ENCODE results near the gene CIITA.
"Not testable (repeated sequence)": the region's sequence is repeated elsewhere in the genome, so short reads cannot be mapped to it uniquely, and the experiment has no call there.

Gene CIITA

GRCh38 chr16:10876799-10877341 lies at the start of gene CIITA:
CIITA (plus strand) TSS chr16:10877202; CDS start chr16:10877331, 129 bp downstream.
- DNase-seq = peak; percentile 59

GRCh38 chr16:10827691-10828341 lies 49.2 kb upstream of the CIITA start:
- no peak for DNase-seq

GRCh38 chr16:10828851-10829366 lies 48.1 kb upstream of the CIITA start:
- DNase-seq = no peak

GRCh38 chr16:10829390-10830098 lies 47.5 kb upstream of the CIITA start:
- DNase-seq = not testable (repeated sequence)

GRCh38 chr16:10830240-10830639 lies 46.8 kb upstream of the CIITA start:
- DNase-seq = not testable (repeated sequence)

- no peak for DNase-seq
Observed at GRCh38 chr16:10831894-10832886, 44.8 kb upstream of the CIITA start.

GRCh38 chr16:10833271-10833670 lies 43.7 kb upstream of the CIITA start:
- DNase-seq = no peak

- DNase-seq = no peak
Observed at GRCh38 chr16:10834130-10834529, 42.9 kb upstream of the CIITA start.

GRCh38 chr16:10834766-10835165 lies 42.2 kb upstream of the CIITA start:
- DNase-seq = no peak

GRCh38 chr16:10835281-10835931 lies 41.6 kb upstream of the CIITA start:
- DNase-seq = no peak

- DNase-seq = no peak
Observed at GRCh38 chr16:10836174-10836853, 40.7 kb upstream of the CIITA start.

GRCh38 chr16:10838621-10839278 lies 38.3 kb upstream of the CIITA start:
- no peak for DNase-seq

- DNase-seq = no peak
Observed at GRCh38 chr16:10839279-10839666, 37.7 kb upstream of the CIITA start.

- no peak for DNase-seq
Observed at GRCh38 chr16:10840703-10841102, 36.3 kb upstream of the CIITA start.

GRCh38 chr16:10846213-10846998 lies 30.6 kb upstream of the CIITA start:
- DNase-seq = no peak

- no peak for DNase-seq
Observed at GRCh38 chr16:10847176-10847575, 29.8 kb upstream of the CIITA start.

- no peak for DNase-seq
Observed at GRCh38 chr16:10849736-10850477, 27.1 kb upstream of the CIITA start.

- no peak for DNase-seq
Observed at GRCh38 chr16:10850478-10850850, 26.5 kb upstream of the CIITA start.

GRCh38 chr16:10851512-10851911 lies 25.5 kb upstream of the CIITA start:
- no peak for DNase-seq

- DNase-seq = no peak
Observed at GRCh38 chr16:10852286-10852685, 24.7 kb upstream of the CIITA start.
